TTC549 (cell line): ENCODE measurements around the gene EIF5AL1.

Experiments
- FAIRE-seq: peaks from 2 replicates; lab custom pipeline; 2012; peaks lifted over from hg19 to GRCh38; lab: Jason Lieb, UNC

Gene EIF5AL1

DNA sequence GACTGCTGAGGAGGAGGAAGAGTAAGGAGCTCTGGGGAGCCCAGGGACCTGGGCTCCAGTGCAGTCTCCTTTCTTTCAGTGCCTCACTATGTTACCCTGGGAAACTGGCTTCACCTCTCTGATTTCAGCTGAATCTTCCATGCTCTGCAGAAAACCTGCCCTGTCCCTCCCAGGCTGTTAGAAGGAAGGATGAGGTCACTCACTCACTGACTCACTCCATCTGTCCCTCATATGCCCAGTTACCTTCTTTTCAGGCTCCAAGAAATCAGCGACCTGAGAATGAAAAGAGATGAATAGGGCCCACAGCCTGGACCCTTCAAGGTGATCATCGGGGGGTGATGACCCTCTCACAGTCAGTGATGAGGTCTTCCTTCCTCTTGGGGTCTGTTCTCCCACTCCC is 47.4 kb downstream of the EIF5AL1 start:
- no peak for FAIRE-seq

DNA sequence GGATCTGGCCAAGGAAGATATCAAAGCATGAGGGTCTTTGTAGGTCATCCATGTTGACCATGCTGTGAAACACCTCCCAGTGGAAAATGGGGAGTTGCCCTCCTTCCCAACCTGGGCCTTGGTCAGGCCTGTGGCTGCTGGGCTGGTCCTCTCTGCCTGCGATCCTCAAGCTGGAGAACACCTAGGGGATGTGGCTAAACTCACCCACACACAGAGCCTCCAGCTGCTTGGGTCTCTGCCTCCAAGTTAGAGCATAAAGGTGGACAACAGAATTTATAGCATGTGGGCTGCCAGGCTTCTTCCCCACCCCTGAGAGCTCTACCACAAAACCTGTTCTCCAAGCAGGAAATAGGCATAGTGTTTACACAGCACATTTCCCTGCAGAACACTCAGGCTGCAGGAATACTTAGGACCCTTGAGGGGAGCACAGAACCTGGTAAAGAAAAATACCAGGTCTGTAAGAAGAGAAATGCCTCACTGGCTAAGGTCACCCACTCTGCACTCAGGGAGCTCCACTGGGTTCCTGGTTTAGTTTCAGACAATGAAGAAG is 47.9 kb downstream of the EIF5AL1 start, which contains the start of gene SFTPA2:
Gene SFTPA2 (minus strand): TSS at position 248 of the 550 bp plus-strand sequence. CDS start 924 bp downstream, outside the sequence.
- no peak for FAIRE-seq

DNA sequence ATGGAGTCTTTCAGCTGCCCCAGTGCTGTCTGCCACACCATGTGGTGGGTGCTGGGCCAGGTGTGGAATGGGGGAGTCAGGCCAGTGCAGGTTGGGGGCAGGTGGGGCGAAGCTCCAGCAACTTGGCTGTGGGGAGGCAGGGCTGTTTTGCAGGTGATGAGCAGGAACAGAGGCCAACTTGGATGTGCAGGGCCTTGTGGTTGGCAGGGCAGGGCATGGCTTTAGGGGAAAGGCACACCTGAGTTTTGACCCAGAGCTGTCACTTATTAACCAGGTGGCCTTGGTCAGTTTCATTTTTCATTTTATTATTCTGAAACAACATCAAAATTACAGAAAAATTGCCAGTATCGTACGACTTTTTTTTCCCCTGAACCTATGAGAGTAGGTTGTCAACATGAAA is 48.9 kb downstream of the EIF5AL1 start:
- no peak for FAIRE-seq

DNA sequence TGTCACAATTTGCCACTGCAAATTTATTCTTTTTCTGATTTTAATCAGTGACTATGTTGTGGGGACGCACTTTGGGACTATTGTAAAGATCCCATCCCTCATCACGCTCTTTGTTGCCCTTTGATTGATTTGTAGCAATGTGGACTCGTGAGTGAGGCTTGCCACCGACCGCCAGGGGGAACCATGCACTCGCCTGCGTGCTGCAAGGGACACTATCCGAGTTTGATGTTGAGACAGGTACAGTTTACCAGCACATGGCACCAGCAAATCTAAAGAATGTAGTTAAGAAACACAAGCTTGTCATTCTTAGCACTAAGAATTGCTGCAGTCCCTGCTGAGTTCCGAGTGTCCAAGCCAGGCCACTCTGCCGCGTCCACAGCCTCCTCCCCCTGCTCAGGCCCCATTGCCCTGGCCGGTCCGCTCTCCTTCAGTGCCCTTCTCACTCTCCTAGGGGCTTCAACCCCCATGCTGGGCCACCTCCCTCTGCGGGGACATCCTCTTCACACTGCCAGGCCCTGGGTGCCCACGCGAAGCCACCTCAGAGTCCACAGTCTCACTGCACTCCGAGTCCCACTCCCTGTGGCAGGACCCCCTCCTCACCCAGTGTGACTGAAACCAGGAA is 49.9 kb downstream of the EIF5AL1 start:
- FAIRE-seq, result no peak

DNA sequence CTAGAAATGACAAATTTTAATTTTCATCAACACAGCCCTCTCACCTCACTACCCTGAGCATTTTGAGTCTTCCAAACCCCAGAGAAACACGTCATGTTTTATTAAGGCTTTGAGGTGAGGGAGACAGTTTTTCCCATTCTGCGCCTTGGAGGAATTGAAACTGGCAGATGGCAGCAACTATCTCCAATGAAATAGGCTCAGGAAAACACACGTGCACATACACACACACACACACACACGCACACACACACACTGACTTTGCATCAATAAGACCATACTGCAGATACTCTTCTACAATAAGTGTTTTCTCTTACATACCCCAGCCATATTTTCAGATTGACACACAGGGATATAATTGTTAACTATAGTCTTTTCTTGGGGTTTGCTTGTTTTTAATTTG is 51.1 kb downstream of the EIF5AL1 start:
- no peak for FAIRE-seq
